HepG2 (cell line): ENCODE measurements around the gene BOLL. TPM values are rescaled to one million over a fixed set of nuclear protein-coding genes. Genes with fewer than 3 reads are reported as not detected.

ENCODE experiments used
- ATAC-seq: fragments of 200-7000 bp; cut with Tn5 transposase; 3 replicates; pipeline ENCODE4 v1.9.1; 2020; ENCODE audit warnings: mild to moderate bottlenecking, moderate library complexity
- BruUV-seq: library from RNA; stranded (reverse); fragments of 400-500 nt; replicated peaks from 2 replicates; lab custom pipeline; 2021; lab: Mats Ljungman, UMichigan
- CTCF ChIA-PET: fragments of 300-600 bp; formaldehyde crosslinking; extraction: SDS; loops from one replicate; lab custom pipeline; 2021; ENCODE audit warnings: low total read pairs, inconsistent platforms, low intra/inter-chr PET ratio; lab: Yijun Ruan, JAX
- POLR2A ChIA-PET: fragments of 350-600 bp; sonication (Branson Sonifier 250); formaldehyde crosslinking; loops from one replicate; lab custom pipeline; 2020; ENCODE audit warnings: antibody characterized with exemption, inconsistent platforms; lab: Yijun Ruan, JAX
- DNase-seq: peaks from one replicate; pipeline ENCODE4 v3.0.0-alpha.2; 2015; ENCODE audit warnings: low spot score
- FAIRE-seq: peaks from 3 replicates; lab custom pipeline; 2011; peaks lifted over from hg19 to GRCh38; lab: Jason Lieb, UNC
- H2AFZ ChIP-seq: one replicate; pipeline ENCODE4 v1.6.1; 2011; ENCODE audit warnings: low read length, inconsistent platforms
- H3K27ac ChIP-seq: fragments of 300-600 bp; 3 replicates; pipeline ENCODE4 v1.8.0; 2011; ENCODE audit warnings: mixed run types, mild to moderate bottlenecking, mixed read lengths, low read length, inconsistent platforms; ENCODE audit not compliant: insufficient read depth; ENCODE audit errors: extremely low read length
- H3K27me3 ChIP-seq, 2 experiments: fragments of 200-600 bp in 1 of 2; 2 replicates in 1 of 2; 3 replicates in 1 of 2; pipeline versions ENCODE4 v1.6.0 to v1.8.0; 2011; ENCODE audit warnings: low read length in 2 of 2, mild to moderate bottlenecking in 2 of 2, moderate library complexity in 2 of 2, inconsistent platforms in 1 of 2; ENCODE audit not compliant: insufficient read depth in 2 of 2, control insufficient read depth in 1 of 2
- H3K36me3 ChIP-seq, 2 experiments: fragments of 200-600 bp in 1 of 2; replicated peaks in 1 of 2; 2 replicates in 1 of 2; 3 replicates in 1 of 2; pipeline versions ENCODE4 v1.5.1 to v1.8.0; 2011; ENCODE audit warnings: low read length in 2 of 2, inconsistent platforms in 1 of 2; ENCODE audit not compliant: insufficient read depth in 2 of 2, control insufficient read depth in 1 of 2
- H3K4me1 ChIP-seq: 2 replicates; pipeline ENCODE4 v1.5.1; 2012; ENCODE audit warnings: low read length, inconsistent platforms; ENCODE audit not compliant: insufficient read depth
- H3K4me2 ChIP-seq: 2 replicates; pipeline ENCODE4 v1.6.0; 2011; ENCODE audit warnings: low read depth, low read length, inconsistent platforms
- H3K4me3 ChIP-seq, 3 experiments: fragments of 200-600 bp in 1 of 3; sonication (generic), shearing (Covaris generic) in 1 of 3; replicated peaks in 1 of 3; 2 replicates each; pipeline ENCODE4 v1.5.1; 2011 to 2016; ENCODE audit warnings: low read length in 3 of 3, inconsistent platforms in 2 of 3, low read depth in 2 of 3, mild to moderate bottlenecking in 2 of 3, control low read depth in 1 of 3, mixed read lengths in 1 of 3; ENCODE audit not compliant: insufficient read depth in 1 of 3
- H3K79me2 ChIP-seq: one replicate; pipeline ENCODE4 v1.6.1; 2011; ENCODE audit warnings: low read length, inconsistent platforms; ENCODE audit not compliant: insufficient read depth
- H3K9ac ChIP-seq: 2 replicates; pipeline ENCODE4 v1.6.0; 2011; ENCODE audit warnings: mild to moderate bottlenecking, low read depth, low read length, inconsistent platforms; ENCODE audit not compliant: insufficient read depth
- H3K9me3 ChIP-seq: 2 replicates; pipeline ENCODE4 v1.5.1; 2012; ENCODE audit warnings: mild to moderate bottlenecking, low read length
- H4K20me1 ChIP-seq: 2 replicates; pipeline ENCODE4 v1.6.0; 2011; ENCODE audit warnings: inconsistent platforms, mild to moderate bottlenecking, low read length, moderate library complexity; ENCODE audit not compliant: insufficient read depth
- EED ChIP-seq: sonication (generic); formaldehyde crosslinking; IDR thresholded peaks from 2 replicates; pipeline ENCODE4 v1.5.0; 2020; ENCODE audit warnings: mild to moderate bottlenecking, missing genetic modification reagents
- GATAD2A ChIP-seq: IDR thresholded peaks from 2 replicates; pipeline ENCODE4 v1.6.1; 2016
- KAT8 ChIP-seq: IDR thresholded peaks from 2 replicates; pipeline ENCODE4 v1.6.1; 2016; ENCODE audit warnings: missing genetic modification reagents, missing compliant biosample characterization
- KLF15 ChIP-seq: sonication (generic); formaldehyde crosslinking; IDR thresholded peaks from 2 replicates; pipeline ENCODE4 v1.8.1; 2023; ENCODE audit warnings: borderline replicate concordance, mild to moderate bottlenecking, inconsistent platforms, missing genetic modification reagents, mixed read lengths
- MAFG ChIP-seq: sonication (generic); formaldehyde crosslinking; IDR thresholded peaks from 2 replicates; pipeline ENCODE4 v1.5.1; 2020; ENCODE audit warnings: mild to moderate bottlenecking, missing genetic modification reagents
- MED1 ChIP-seq: sonication (generic); formaldehyde crosslinking; IDR thresholded peaks from 2 replicates; pipeline ENCODE4 v1.4.0; 2020; ENCODE audit warnings: missing genetic modification reagents
- NFE2 ChIP-seq: sonication (generic); formaldehyde crosslinking; IDR thresholded peaks from 2 replicates; pipeline ENCODE4 v1.4.0; 2020; ENCODE audit warnings: missing genetic modification reagents
- NFKBIZ ChIP-seq: IDR thresholded peaks from 2 replicates; pipeline ENCODE4 v1.6.1; 2018; ENCODE audit warnings: missing genetic modification reagents, missing compliant biosample characterization
- PHF20 ChIP-seq: sonication (generic); formaldehyde crosslinking; IDR thresholded peaks from 2 replicates; pipeline ENCODE4 v1.5.0; 2020; ENCODE audit warnings: mild to moderate bottlenecking, missing genetic modification reagents
- SMC3 ChIP-seq: IDR thresholded peaks from 2 replicates; pipeline ENCODE4 v1.6.1; 2011; ENCODE audit warnings: low read length, improper control_type of control experiment
- SSRP1 ChIP-seq: IDR thresholded peaks from 2 replicates; pipeline ENCODE4 v1.6.1; 2016; ENCODE audit warnings: control low read depth
- ZFY ChIP-seq: sonication (generic); formaldehyde crosslinking; IDR thresholded peaks from 2 replicates; pipeline ENCODE4 v1.4.0; 2020; ENCODE audit warnings: missing genetic modification reagents
- ZNF10 ChIP-seq: sonication (generic); formaldehyde crosslinking; IDR thresholded peaks from 2 replicates; pipeline ENCODE4 v1.4.0; 2020; ENCODE audit warnings: mild to moderate bottlenecking, low read depth, missing genetic modification reagents, borderline replicate concordance
- ZNF333 ChIP-seq: sonication (generic); formaldehyde crosslinking; IDR thresholded peaks from 2 replicates; pipeline ENCODE4 v1.4.0; 2020; ENCODE audit warnings: mild to moderate bottlenecking, missing genetic modification reagents, borderline replicate concordance
- ZNF513 ChIP-seq: sonication (generic); formaldehyde crosslinking; conservative IDR thresholded peaks from 2 replicates; pipeline ENCODE4 v1.5.0; 2020; ENCODE audit warnings: missing genetic modification reagents
- ZNF550 ChIP-seq: sonication (generic); formaldehyde crosslinking; IDR thresholded peaks from 2 replicates; pipeline ENCODE4 v1.4.0; 2020; ENCODE audit warnings: mild to moderate bottlenecking, missing genetic modification reagents, borderline replicate concordance
- ZNF562 ChIP-seq: sonication (generic); formaldehyde crosslinking; IDR thresholded peaks from 2 replicates; pipeline ENCODE4 v1.8.0; 2022; ENCODE audit warnings: missing genetic modification reagents, borderline replicate concordance
- ZNF746 ChIP-seq: sonication (generic); formaldehyde crosslinking; IDR thresholded peaks from 2 replicates; pipeline ENCODE4 v1.8.0; 2022; ENCODE audit warnings: mild to moderate bottlenecking, missing genetic modification reagents
- WGBS: methylation state at CpG from one replicate; pipeline ENCODE4 v1.1.6; 2017; ENCODE audit warnings: low lambda C conversion rate; 5-methylcytosine and 5-hydroxymethylcytosine counted together
- in situ Hi-C: cut with HindIII; loops from 2 replicates; pipeline ENCODE4 v1.10.0; 2017; ENCODE audit warnings: low pct_unique_long_range_greater_than_20kb; ENCODE audit not compliant: extremely low pct_ligation_motif_present
- intact Hi-C: fragments of 100-400 bp; cut with micrococcal nuclease; formaldehyde crosslinking; loops from one replicate; pipeline ENCODE4 v1.10.0; 2022; ENCODE audit not compliant: unreplicated experiment
- polyA plus RNA-seq, 8 experiments: library from polyadenylated mRNA; depleted of rRNA in 3 of 8; stranded (reverse) in 7 of 8; unstranded in 1 of 8; fragments of >200 nt; fragmentation: Illumina TruSeq in 4 of 8; extraction: Trizol in 4 of 8; gene quantifications; 2 replicates each; pipeline versions ENCODE4 v1.2.1 to v1.2.3, GENCODE V29; 2011 to 2016; ENCODE audit warnings: low read depth in 4 of 8, missing spikeins in 1 of 8, mixed read lengths in 1 of 8; ENCODE audit not compliant: insufficient read depth in 1 of 8
- total RNA-seq, 5 experiments: library from RNA; depleted of rRNA; stranded (reverse); fragments of >200 nt; fragmentation: Illumina TruSeq; extraction: Trizol; gene quantifications; 2 replicates each; pipeline ENCODE4 v1.2.3, GENCODE V29; 2016; ENCODE audit warnings: low read depth in 1 of 5

BOLL gene
- total and polyA plus RNA-seq, 2 of the 13 experiments (the other 11 are each of a cell fraction or from before 2014, with no cell fraction given) = not detected

GRCh38 chr2:197800091-197800490 is 15.0 kb upstream of the BOLL start:
- H3K4me2 ChIP-seq = no peak overlapping the region
- no peak overlapping the region for H3K27ac ChIP-seq
- no TSS peak for BruUV-seq
- CTCF ChIA-PET = no interaction called here
- no peak for ATAC-seq
- no peak for FAIRE-seq
- H3K9me3 ChIP-seq = no peaks in the 10 kb centered on the region
- peaks cover 1 to 25% of the 10 kb centered on the region in 2 experiments for H3K27me3 ChIP-seq
- TF ChIP-seq GATAD2A (CRISPR knock-in tag) (no peak), KAT8 (CRISPR knock-in tag) (no peak), MED1 (CRISPR knock-in tag) (no peak), KLF15 (CRISPR knock-in tag) (no peak), SMC3 (no peak), PHF20 (CRISPR knock-in tag) (no peak), ZNF333 (CRISPR knock-in tag) (no peak), ZNF10 (no peak), MAFG (CRISPR knock-in tag) (no peak), NFE2 (no peak), ZNF746 (CRISPR knock-in tag) (no peak), ZFY (CRISPR knock-in tag) (no peak)
- TF ChIP-seq, all 625 proteins: peak for 0
- H3K79me2 ChIP-seq = no peaks in the 10 kb centered on the region
- no peak overlapping the region for H3K9ac ChIP-seq
- in situ Hi-C loops = loop anchor here (5.0 kb wide), 3 partner anchors 252 to 497 kb away; no protein-coding TSS in a partner anchor
- H3K36me3 ChIP-seq = no peaks in the 10 kb centered on the region
- POLR2A ChIA-PET = no interaction called here
- intact Hi-C loops = no loop called here
- H3K4me1 ChIP-seq = peaks cover 7% of the 10 kb centered on the region
- no peak for DNase-seq
- no peak overlapping the region for H2AFZ ChIP-seq
- H3K4me3 ChIP-seq = no peak overlapping the region
- H4K20me1 ChIP-seq = no peaks in the 10 kb centered on the region
- WGBS = 5% methylated on average over 2 of the region's 2 CpGs

DNA sequence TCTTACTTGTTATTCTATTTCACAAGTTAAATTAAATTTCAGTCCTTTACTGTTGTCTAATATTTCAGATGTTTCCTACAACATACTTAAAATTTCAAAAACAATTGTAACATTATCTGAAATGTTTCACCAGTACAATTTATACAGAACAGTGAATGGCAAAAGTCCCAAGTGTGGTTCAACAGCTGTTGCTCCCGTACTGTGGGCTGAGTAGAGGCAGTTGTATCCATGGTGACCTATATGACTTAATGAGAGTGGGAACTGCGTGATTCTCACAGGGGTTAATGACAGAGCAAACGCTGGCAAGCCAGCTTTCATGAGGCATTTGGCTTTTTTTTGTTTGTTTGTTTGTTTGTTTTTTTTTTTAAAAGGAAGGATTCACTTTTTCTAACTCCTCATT is 13.9 kb upstream of the BOLL start:
- Histone ChIP-seq H3K36me3 (no peaks in the 10 kb centered on the region), H3K9me3 (no peaks in the 10 kb centered on the region), H3K4me2 (no peak overlapping the region), H3K27me3 (peaks cover 0 to 17% of the 10 kb centered on the region in 2 experiments; a peak in 3 of 5 replicates), H3K9ac (no peak overlapping the region), H4K20me1 (no peaks in the 10 kb centered on the region), H3K79me2 (no peaks in the 10 kb centered on the region), H3K27ac (no peak overlapping the region), H3K4me1 (peaks cover 4% of the 10 kb centered on the region), H2AFZ (no peak overlapping the region), H3K4me3 (no peak overlapping the region)
- ATAC-seq (no peak), FAIRE-seq (no peak), DNase-seq (no peak)
- WGBS = 5% methylated on average over 3 of the region's 3 CpGs
- ChIA-PET CTCF (no interaction called here), POLR2A (no interaction called here)
- intact Hi-C loops = no loop called here
- BruUV-seq = no TSS peak
- in situ Hi-C loops = no loop called here
- TF ChIP-seq NFKBIZ (no peak), ZNF513 (CRISPR knock-in tag) (no peak), EED (CRISPR knock-in tag) (no peak), ZNF550 (CRISPR knock-in tag) (no peak), SSRP1 (CRISPR knock-in tag) (no peak), ZNF562 (CRISPR knock-in tag) (no peak)
